ENCODE data around the gene MYH11. TPM values are rescaled to one million over a fixed set of nuclear protein-coding genes. Genes with fewer than 3 reads are reported as not detected.
"Not testable (repeated sequence)": the region's sequence is repeated elsewhere in the genome, so short reads cannot be mapped to it uniquely, and the experiment has no call there.

Gene MYH11
- total and polyA plus RNA-seq, 2 of the 13 experiments (the other 11 are each of a cell fraction or from before 2014, with no cell fraction given): not detected

GRCh38 chr16:15672514-15673167 lies 184.2 kb downstream of the MYH11 start (continued):
- TF ChIP-seq, protein P1, sequence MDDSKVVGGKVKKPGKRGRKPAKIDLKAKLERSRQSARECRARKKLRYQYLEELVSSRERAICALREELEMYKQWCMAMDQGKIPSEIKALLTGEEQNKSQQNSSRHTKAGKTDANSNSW (CRISPR knock-in tag; IDR thresholded peaks at IDR 0.05; ENCODE audit: borderline replicate concordance): no peak
- peak; percentile 91; the same call in 1 of the 2 replicates for TF ChIP-seq ZBTB20 (CRISPR knock-in tag; IDR thresholded peaks at IDR 0.05; ENCODE audit: borderline replicate concordance, low read depth)
- peak; percentile 80; the same call in 1 of the 2 replicates for TF ChIP-seq ZNF329 (CRISPR knock-in tag; IDR thresholded peaks at IDR 0.05; ENCODE audit: low read depth)
- TF ChIP-seq E2F1 (CRISPR knock-in tag; IDR thresholded peaks at IDR 0.05): peak; percentile 80; the same call in 1 of the 2 replicates
- peak; percentile 96; the same call in 1 of the 2 replicates for TF ChIP-seq ZNF790 (CRISPR knock-in tag; IDR thresholded peaks at IDR 0.05; ENCODE audit: borderline replicate concordance)
- TF ChIP-seq, protein P2, sequence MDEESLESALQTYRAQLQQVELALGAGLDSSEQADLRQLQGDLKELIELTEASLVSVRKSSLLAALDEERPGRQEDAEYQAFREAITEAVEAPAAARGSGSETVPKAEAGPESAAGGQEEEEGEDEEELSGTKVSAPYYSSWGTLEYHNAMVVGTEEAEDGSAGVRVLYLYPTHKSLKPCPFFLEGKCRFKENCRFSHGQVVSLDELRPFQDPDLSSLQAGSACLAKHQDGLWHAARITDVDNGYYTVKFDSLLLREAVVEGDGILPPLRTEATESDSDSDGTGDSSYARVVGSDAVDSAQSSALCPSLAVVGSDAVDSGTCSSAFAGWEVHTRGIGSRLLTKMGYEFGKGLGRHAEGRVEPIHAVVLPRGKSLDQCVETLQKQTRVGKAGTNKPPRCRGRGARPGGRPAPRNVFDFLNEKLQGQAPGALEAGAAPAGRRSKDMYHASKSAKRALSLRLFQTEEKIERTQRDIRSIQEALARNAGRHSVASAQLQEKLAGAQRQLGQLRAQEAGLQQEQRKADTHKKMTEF (CRISPR knock-in tag; IDR thresholded peaks at IDR 0.05): peak; percentile 100
- TF ChIP-seq TEAD2 (CRISPR knock-in tag; IDR thresholded peaks at IDR 0.05): no peak
- no peak for TF ChIP-seq PLRG1 (conservative IDR thresholded peaks at IDR 0.05)

- peak overlapping the region; percentile 62 for H3K27ac ChIP-seq (ENCODE audit: extremely low read length, insufficient read depth, low read length)
- FAIRE-seq; in situ Hi-C loops (cut with HindIII; ENCODE audit: extremely low pct_ligation_motif_present, low pct_unique_long_range_greater_than_20kb); CTCF ChIA-PET (ENCODE audit: low intra/inter-chr PET ratio, low total read pairs); BruUV-seq (replicated peaks); H3K27me3 ChIP-seq (ENCODE audit: control insufficient read depth in 1 of 2, insufficient read depth in 2 of 2, low read length in 2 of 2); DNase-seq (ENCODE audit: low spot score); H3K9me3 ChIP-seq (ENCODE audit: low read length); H4K20me1 ChIP-seq (ENCODE audit: insufficient read depth, low read length); H2AFZ ChIP-seq (ENCODE audit: low read length): not testable (repeated sequence)
- intact Hi-C loops (cut with micrococcal nuclease; ENCODE audit: unreplicated experiment): loop anchor here (1.0 to 2.0 kb wide), 2 partner anchors 21 to 29 kb away; partner anchors contain the start of genes MARF1 and NDE1
- POLR2A ChIA-PET: interaction anchor here (1.1 to 4.8 kb wide), 6 partner anchors 10 to 96 kb away, joined by 3 to 53 read pairs (median 8); partner anchors contain the start of gene MARF1
- peak overlapping the region; percentile 64 for H3K9ac ChIP-seq (ENCODE audit: insufficient read depth, low read depth, low read length)
- ATAC-seq: peak; percentile 28
- WGBS (ENCODE audit: low lambda C conversion rate): 83% methylated on average over 10 of the region's 10 CpGs
- peak overlapping the region in 1 of 3 experiments; percentile 36; a peak in 1 of 6 replicates for H3K4me3 ChIP-seq (replicated peaks in 1 of 3; ENCODE audit: insufficient read depth in 1 of 3, low read depth in 2 of 3, low read length in 3 of 3)
- peak overlapping the region; percentile 70 for H3K4me2 ChIP-seq (ENCODE audit: low read depth, low read length)
- peaks cover 58% of the 10 kb centered on the region for H3K4me1 ChIP-seq (ENCODE audit: insufficient read depth, low read length)
- H3K36me3 ChIP-seq (replicated peaks in 1 of 2; ENCODE audit: control insufficient read depth in 1 of 2, insufficient read depth in 2 of 2, low read length in 2 of 2): peaks cover 45 to 56% of the 10 kb centered on the region in 2 experiments
- H3K79me2 ChIP-seq (ENCODE audit: insufficient read depth, low read length): peaks cover 17% of the 10 kb centered on the region
- TF ChIP-seq ZBTB7A (CRISPR knock-in tag; IDR thresholded peaks at IDR 0.05) (0 out of 2 replicates have a peak, but pooled peaks have one; percentile 5), RBM39 (IDR thresholded peaks at IDR 0.05; ENCODE audit: low read depth, low read length, poor library complexity, severe bottlenecking) (peak; percentile 9), CEBPG (CRISPR knock-in tag; IDR thresholded peaks at IDR 0.05) (peak; percentile 74), ZFP41 (CRISPR knock-in tag; IDR thresholded peaks at IDR 0.05; ENCODE audit: borderline replicate concordance) (0 out of 2 replicates have a peak, but pooled peaks have one; percentile 19), ZNF883 (CRISPR knock-in tag; IDR thresholded peaks at IDR 0.05; ENCODE audit: not compliant biosample characterization) (peak; percentile 9), ZNF460 (CRISPR knock-in tag; IDR thresholded peaks at IDR 0.05; ENCODE audit: borderline replicate concordance) (peak; percentile 76; the same call in 1 of the 2 replicates), CEBPB (IDR thresholded peaks at IDR 0.05; ENCODE audit: borderline replicate concordance, low read depth, low read length) (peak; percentile 64; the same call in 1 of the 2 replicates)
- TF ChIP-seq, protein P1 (CRISPR knock-in tag; IDR thresholded peaks at IDR 0.05; ENCODE audit: borderline replicate concordance): 0 out of 2 replicates have a peak, but pooled peaks have one; percentile 27
These were observed 184.7 kb downstream of the MYH11 start for GRCh38 chr16:15672127-15672513.

Measured in HepG2 (cell line).